Mucosa of gallbladder (tissue), 1 donor: ENCODE data around the gene PPP3R1. TPM values are rescaled to one million over a fixed set of nuclear protein-coding genes. Genes with fewer than 3 reads are reported as not detected.

Experiments used
- DNase-seq: peaks from one replicate; pipeline ENCODE4 v3.0.0-alpha.2; 2020; ENCODE audit warnings: low spot score
- total RNA-seq: library from RNA; stranded (reverse); gene quantifications from one replicate; pipeline ENCODE4 v1.2.1, GENCODE V29; 2021
- donor health status: DM: no; HTN: no; CAD: no.

Gene PPP3R1
- total RNA-seq, 1 donor from 2014 or later = 47.7 TPM

DNA sequence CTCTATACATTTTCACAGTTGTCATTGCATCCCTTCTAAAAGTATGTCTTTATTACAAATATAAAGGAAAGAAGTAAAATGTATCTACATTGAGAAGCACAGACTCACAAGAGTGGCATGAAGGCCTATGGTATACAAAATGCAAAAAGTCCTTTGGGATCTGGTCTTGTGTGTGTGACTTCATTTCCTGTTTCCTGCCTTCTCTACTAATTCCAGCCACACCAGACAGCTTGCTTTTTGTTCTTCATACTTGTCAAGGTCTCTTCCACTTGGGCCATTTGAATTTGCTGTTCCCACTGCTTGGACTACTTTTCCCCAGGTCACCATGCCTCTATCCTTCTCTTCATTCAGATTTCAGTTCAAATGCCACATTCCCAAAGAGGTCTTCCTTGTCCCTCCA lies 101.3 kb downstream of the PPP3R1 start:
- DNase-seq = no peak

DNA sequence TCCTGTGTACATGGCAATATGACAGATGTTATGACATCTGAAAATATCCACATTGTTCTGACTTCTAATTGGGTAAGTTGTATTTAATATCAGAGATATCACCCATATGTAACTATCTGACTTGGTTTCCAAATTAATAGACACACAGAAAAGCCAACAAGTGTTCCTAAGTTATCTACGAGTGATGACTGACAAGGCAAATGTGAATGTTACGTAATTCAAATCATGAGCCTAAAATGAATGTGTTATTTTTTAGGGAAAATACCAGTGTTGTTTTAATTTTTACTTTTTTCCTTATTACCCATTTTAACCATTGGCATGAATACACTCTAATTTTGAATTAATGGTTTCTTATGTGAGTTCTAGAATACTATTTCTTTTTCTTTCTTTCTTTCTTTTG lies 110.5 kb downstream of the PPP3R1 start:
- DNase-seq = no peak

DNA sequence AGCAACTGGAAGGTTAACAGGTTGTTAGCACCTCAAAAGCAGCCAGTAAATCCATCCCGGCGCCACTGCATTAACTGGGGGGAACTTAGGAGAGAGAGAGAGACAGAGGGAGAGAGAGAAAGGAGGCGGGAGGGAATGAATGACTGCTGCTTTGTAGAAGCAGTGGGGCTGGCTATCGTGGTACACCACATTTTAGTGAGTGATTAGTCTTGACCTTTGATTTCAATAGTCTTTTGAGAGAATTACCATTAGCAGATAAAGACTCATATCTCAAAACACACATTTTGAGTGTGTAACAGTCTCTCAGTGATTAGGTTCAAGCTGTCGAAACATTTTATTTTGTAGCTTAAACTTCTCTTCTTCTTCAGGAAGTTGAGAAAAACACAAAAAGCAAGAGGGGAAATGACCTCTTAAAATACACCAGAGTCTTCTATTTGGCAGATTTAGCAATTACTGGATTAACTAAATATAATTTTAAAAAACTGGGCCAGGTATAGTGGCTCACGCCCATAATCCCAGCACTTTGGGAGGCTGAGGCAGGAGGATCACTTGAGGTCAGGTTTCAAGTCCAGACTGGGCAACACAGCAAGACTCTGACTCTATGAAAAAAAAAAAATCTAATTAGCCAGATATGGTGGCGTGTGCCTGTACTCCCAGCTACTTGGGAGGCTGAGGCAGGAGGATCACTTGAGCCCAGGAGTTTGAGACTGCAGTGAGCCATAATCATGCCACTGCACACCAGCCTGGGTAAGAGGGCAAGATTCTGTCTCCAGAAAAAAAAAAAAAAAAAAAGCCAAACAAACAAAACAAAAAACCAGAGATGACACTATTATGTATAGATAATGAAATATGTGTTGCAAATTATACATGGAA lies 116.6 kb downstream of the PPP3R1 start:
- no peak for DNase-seq

DNA sequence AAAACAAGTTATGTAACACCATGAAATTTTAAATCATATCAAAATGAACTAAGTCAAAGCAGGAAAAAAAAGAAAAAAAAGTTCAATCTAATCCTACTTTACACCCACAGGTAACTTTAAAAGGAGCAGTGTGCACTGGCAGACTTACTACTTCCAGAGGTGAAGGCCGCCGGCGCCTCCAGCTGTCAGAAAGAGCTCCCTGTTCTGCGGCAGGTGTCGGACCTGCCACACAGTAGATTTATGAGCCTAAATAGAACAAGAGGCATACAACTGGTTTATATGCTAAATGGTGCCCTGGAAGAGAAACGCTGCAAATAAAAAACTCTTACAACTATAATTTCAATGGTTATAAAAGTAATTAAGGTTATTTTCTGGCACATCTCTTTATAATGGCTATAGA lies 117.8 kb downstream of the PPP3R1 start:
- no peak for DNase-seq

DNA sequence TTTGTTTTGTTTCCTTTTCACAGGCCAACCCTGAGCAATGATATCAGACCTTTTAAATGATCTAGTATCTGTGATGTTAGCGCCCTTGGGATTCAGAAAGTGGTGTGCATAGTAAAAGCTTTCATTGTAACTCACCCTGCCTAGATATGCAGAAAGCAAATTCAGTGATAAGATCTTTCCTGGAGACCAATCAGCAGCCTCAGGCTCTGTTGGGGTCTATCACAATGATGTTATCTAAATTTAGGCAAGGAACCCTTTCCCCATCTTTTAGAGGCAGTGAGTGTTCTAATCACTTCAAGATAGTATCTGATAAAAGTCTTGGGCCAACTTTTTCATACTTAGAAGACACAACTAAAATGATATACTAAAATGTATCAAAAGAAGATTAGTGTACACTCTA lies 118.2 kb downstream of the PPP3R1 start:
- no peak for DNase-seq

Other genes starting within 250 kb of the PPP3R1 start
- gene C1D, start 189.5 kb downstream of the PPP3R1 start, total RNA-seq = 18.8 TPM
- gene PNO1, start 94.6 kb downstream of the PPP3R1 start, total RNA-seq = 8.0 TPM
- gene CNRIP1, start 67.4 kb upstream of the PPP3R1 start, total RNA-seq = 21.6 TPM
- 9.4 TPM for gene PLEK, start 112.8 kb upstream of the PPP3R1 start, total RNA-seq
- gene FBXO48, start 214.8 kb upstream of the PPP3R1 start, total RNA-seq = 1.7 TPM
- gene APLF, start 215.1 kb upstream of the PPP3R1 start, total RNA-seq = 3.5 TPM